Astrocyte of the spinal cord (primary cell): ENCODE data around the gene MBP.

Experiments used
- DNase-seq: peaks from one replicate; pipeline ENCODE4 v3.0.0; 2011; ENCODE audit warnings: low read depth, low spot score
- H3K4me3 ChIP-seq: 2 replicates; pipeline ENCODE4 v1.5.1; 2011; ENCODE audit warnings: low read depth, mild to moderate bottlenecking, low read length, moderate library complexity
- CTCF ChIP-seq: IDR thresholded peaks from 2 replicates; pipeline ENCODE4 v1.5.1; 2012; ENCODE audit warnings: low read depth, mild to moderate bottlenecking, low read length, inconsistent platforms
- in situ Hi-C: cut with HindIII; loops from 2 replicates; pipeline ENCODE4 v1.10.0; 2017; ENCODE audit warnings: low sequenced_read_pairs

MBP gene

GRCh38 chr18:77009675-77010074 lies 122.9 kb downstream of the MBP start:
- in situ Hi-C loops, result no loop called here
- no peak for TF ChIP-seq CTCF
- no peak overlapping the region for H3K4me3 ChIP-seq
- DNase-seq, result no peak

- no peak overlapping the region for H3K4me3 ChIP-seq
- no peak for DNase-seq
- in situ Hi-C loops, result no loop called here
- TF ChIP-seq CTCF, result no peak
Observed at GRCh38 chr18:77008576-77009315, 123.8 kb downstream of the MBP start.

GRCh38 chr18:77008006-77008405 lies 124.6 kb downstream of the MBP start:
- DNase-seq, result no peak
- in situ Hi-C loops, result no loop called here
- no peak overlapping the region for H3K4me3 ChIP-seq
- TF ChIP-seq CTCF, result no peak

GRCh38 chr18:77007251-77007650 lies 125.3 kb downstream of the MBP start:
- DNase-seq, result no peak
- in situ Hi-C loops, result no loop called here
- no peak for TF ChIP-seq CTCF
- H3K4me3 ChIP-seq, result no peak overlapping the region

GRCh38 chr18:77006305-77007175 lies 126.0 kb downstream of the MBP start:
- no peak for DNase-seq
- in situ Hi-C loops, result no loop called here
- TF ChIP-seq CTCF, result no peak
- no peak overlapping the region for H3K4me3 ChIP-seq

GRCh38 chr18:77005651-77006195 lies 126.9 kb downstream of the MBP start:
- in situ Hi-C loops, result no loop called here
- TF ChIP-seq CTCF, result no peak
- DNase-seq, result no peak
- H3K4me3 ChIP-seq, result no peak overlapping the region
